DMS79 treated with DMSO at 0.1 percent for 48 hours (cell line): ENCODE results near the gene DLGAP4.

Experiments
- DNase-seq: peaks from one replicate; lab custom pipeline; 2025; lab: John Stamatoyannopoulos, UW

Gene DLGAP4

DNA sequence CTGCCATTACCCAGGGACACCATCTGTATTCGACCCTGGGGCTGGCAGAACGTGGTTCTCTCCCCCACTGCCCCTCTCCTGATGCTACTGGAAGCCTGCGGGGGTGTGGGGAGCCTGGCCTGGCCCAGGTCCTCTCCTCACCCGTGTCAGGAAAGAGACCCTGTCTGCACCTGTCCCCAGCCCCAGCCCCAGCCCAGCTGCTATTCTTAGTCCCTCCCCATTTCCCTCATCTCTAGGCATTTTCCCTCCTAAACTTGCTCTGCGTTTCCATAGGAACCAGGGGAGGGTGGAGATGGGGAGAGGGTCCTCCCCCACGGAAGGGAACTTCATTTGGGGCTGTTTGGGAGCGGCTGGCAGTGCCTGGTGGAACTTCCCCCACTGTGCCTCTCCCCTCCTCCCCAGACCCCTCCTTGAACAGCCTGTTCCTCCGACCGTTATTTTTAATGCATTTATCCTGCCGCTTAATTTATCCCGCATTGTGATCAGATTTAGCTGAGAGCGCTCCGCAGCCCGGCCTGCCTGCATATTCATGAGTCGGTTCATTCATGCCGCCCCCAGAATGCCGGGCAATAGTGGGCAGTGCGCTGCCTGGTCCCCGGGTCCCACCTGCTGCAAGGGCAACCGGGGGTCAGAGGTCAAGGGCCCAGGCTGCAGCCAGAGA is 31.8 kb upstream of the DLGAP4 start:
- DNase-seq, result no peak

DNA sequence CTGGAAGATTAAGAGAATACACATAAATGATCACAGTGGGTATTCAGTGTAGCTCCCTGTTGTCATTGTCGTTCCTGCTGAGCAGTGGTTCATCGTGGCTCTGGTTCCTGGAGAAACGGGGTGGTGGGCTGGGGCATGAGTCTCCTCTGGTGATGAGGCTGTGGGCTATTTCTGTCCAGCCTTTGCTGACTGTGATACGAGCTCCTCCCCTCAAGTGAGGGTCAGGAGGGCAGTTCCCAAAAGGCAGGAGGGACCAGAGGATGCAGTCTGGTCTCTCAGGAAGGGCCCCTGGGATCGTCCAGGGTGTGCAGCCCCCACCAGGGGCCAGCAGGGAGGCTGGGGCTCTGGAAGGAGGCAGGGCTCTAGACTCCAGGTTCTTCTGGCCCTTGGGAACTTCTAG is 31.1 kb upstream of the DLGAP4 start:
- no peak for DNase-seq

DNA sequence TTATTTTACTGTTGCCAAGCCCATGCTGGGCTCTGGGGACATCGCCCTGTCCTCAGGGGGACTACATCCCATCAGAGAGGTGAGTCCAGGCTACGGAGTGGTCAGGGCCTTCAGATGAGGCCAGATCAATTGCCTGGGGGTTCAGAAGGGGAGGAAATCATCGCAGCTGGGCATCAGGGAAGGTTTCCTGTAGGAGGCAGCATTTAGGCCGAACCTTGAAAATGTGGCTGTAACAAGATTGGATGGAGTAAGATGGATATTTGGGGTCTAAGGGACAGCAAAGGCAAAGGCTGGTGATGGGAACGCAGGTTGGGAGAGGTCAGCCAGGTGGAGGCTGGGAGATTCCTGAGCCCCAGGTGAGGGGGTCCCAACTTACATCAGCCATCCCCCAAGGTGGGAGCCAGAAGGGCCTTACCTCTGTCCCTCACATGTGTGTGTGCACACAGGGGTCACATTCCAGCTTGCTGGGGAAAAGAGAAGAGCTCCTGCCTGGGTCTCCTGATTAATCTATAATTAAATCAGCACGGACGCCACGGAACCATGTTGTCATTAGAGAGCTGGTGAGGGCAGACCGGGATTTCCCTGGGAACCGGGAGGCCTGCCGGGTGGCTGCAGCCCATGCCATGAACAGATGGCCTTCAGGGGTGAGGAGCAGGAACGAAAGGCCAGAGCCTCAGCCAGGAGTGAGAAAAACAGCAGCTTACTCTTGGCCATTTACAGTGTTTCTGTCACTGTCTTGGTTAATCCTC is 30.5 kb upstream of the DLGAP4 start:
- no peak for DNase-seq

DNA sequence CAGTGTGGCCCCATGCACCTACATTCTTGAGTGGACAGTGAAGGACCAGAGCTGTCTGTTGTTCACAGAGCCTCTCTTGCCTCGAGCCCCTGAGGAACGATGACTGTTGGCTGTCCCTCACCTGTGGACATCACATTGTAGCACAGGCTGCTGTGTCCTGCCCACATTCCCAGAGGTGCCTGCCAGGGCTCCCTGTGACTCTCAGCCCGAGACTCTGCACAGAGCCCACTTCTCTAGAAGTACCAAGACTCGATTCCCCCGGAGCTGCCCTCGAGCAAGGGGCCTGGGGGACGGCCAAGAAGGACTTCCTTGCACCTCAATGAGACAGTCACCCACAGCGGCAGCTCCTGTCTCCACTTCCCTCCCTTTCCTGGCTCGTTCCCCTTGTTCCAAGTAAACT is 28.6 kb upstream of the DLGAP4 start:
- DNase-seq, result no peak

DNA sequence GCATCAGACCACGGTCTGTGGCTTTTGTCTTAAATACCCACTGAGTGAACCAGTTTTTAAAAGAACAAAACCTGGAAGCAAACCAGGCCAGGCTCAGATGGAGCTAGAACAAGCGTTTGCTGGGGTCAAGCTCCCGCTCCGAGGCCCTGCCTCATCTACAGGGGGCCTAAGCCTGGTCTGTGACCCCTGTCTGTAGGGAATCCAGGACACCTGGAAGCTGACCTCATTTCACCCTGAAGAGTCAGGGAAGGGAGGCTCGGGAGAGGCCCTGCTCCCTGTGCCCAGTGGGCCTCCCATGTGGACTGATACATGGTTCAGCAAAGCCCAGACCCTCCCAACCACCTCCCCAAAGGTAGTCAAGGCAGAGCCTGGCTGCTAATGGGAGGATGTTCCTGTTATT is 26.8 kb upstream of the DLGAP4 start:
- no peak for DNase-seq

DNA sequence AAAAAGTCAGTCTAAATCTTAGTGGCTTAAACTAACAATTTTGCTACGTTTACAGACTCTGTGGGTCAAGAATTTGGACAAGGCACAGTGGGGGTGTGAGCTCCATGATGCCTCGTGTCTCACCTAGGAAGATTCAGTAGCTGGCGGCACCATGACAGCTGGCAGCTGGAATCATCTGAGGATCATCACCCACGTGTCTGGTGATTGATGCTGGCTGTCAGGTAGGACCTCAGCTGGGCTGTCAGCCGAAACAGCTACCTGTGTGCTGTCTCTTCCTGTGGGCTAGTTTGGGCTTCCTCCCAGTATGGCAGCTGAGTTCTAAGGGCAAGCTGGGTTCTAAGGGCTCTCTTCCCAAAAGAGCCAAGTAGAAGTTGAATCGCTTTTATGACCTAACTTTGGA is 26.4 kb upstream of the DLGAP4 start:
- DNase-seq, result no peak

DNA sequence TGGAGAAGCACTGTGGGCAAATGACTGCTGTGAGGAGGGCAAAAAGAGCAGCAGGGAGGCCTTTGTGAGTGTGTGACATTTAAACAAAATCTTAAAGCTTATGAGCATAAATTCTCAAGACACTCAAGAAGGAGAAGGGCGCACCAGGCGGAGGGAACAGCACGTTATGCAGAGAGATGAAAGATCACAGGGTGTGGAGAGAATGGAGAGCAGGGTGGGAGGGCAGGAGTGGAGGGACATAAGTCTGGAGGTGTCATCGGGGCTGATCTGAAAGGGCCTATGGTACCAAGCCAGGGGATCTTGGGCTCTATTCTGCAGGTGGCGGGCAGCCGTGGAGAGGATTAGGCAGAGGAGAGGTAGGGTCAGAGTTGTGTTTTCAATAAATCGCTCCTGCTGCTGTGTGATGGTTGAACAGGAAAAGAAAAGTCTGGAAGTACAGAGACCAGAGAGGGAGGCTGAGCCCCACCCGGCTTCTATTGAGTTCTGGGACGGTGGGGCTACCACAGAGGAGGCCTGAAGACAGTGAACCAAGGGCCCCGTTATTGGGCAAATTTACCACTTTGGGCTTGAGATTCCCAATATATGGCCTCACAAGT is 24.3 kb upstream of the DLGAP4 start:
- no peak for DNase-seq

DNA sequence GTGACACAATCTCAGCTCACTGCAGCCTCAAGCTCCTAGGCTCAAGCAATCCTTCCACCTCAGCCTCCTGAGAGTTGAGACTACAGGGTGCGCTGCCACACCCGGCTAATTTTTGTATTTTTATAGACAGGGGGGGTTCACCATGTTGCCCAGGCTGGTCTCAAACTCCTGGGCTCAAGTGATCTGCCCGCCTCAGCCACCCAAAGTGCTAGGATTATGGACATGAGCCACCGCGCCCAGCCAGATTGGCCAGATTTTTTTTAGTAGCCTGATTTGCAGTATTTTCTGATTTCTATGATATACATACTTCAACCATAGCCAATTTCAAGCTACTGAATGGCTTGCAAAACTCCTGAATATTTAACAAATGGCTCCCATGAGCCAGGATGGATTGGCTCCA is 21.4 kb upstream of the DLGAP4 start:
- DNase-seq, result no peak

DNA sequence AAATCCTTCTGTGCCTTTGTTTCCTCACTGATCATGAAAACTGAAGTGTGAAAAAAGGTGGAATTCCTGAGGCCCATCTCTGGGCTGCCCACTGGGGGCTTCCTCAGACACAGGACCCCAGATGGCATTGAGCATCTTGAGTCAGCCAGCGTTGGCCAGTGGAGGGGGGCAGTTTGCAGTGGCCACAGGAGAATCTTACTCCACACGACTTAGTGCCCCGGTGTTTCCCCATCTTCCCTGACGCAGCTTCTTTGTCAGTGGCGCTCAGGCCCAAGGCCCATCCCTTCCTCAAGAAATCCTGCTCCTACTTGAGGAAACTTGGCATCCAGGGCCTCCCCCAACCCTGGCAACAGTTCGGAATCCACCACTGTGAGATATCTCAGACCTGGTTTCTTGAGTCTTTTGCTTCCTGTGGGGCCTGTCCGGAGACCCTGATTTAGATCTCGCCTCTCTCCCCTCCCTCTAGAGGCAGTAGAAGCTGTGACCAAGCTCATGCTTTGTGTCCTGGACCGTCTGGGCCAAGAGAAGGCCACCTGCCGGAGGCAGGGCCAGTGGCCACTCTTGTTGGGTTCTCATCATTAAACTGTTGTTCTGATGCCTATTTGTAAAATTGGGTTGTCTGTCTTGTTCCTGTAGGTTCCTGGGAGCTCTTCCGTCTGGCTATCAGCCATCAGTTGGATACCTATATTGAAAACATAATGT is 20.2 kb upstream of the DLGAP4 start:
- no peak for DNase-seq

DNA sequence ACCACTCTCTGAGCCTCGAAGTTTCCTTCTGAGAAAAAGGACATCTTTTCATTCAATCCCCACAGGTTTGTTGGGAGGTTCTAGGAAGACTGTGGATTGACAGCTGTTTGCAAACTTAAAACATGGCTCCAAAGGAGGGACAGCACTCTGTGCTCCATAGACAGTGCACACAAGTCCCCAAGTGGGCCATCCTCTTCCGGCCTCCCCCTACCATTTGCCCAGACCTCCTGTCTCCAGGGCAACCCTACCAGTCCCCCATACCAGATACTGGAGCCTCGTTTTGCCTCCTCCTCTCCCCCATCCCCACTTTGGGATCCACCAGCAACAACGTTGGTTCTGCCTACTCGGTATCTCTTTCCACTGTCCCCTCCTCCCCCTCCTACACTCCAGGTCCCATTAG is 8.5 kb upstream of the DLGAP4 start:
- DNase-seq, result no peak

DNA sequence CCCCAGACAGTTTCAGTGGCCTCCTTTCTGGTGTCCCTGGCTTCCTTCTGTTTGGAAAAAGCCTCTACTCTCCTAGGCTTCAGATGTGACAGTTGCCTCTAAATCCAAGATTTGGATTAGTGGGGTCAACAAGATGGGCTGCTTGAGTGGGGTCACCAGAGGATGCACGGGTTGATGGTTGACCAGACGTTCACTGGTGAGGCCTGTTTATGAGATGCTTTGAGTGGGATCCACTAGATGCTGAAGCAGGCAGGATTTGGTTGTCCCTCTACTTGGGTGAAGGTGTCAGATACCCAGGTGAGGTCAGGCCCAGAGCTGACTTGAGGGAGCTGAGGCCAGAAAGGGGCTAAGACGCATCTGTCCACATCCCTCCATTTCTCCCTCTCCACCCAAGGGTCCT is 8.1 kb upstream of the DLGAP4 start:
- no peak for DNase-seq

DNA sequence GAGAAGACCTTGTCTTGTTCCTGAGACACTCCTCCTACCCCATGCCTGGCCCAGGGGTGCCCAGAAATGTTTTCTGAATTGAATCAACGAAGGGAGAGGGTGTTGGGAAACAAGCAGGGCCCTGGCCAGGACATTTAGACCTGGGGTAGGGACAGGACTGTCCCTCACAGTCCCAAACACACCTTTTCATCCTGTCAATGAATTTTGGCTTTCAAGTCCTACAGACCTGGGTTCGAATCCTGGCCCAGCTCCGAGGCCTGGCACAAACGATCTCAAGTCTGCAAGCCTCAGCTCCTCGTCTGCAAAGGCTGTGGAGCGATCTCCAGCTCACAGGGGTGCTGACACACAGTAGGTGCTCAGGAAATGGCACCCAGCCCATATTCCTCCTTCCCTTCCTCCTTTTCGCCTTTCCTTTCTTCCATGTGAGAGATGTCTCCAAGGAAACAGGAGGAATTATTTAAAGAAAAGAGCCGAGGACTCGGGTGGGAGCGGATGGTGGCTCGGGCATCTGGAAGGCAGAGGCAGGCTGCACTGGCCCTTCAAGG is 7.3 kb upstream of the DLGAP4 start:
- no peak for DNase-seq

DNA sequence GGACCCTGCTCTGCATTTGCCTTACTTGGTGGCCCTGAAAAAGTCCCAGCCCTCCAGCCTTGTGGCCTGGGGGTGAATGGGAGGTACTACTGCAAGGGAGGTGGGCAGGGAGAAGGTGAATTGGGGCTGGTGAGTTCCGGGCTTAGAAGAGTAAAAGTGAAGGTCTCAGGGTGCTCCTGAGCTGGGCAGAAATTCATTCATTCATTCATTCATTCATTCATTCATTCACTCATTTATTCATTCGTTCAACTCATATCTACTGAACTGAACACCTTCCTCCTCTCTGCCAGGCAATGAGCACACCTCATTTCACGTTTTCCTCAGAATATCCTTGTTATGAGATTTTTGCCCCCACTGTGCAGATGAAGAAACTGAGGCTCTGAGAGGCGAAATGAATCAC is 6.7 kb upstream of the DLGAP4 start:
- no peak for DNase-seq

DNA sequence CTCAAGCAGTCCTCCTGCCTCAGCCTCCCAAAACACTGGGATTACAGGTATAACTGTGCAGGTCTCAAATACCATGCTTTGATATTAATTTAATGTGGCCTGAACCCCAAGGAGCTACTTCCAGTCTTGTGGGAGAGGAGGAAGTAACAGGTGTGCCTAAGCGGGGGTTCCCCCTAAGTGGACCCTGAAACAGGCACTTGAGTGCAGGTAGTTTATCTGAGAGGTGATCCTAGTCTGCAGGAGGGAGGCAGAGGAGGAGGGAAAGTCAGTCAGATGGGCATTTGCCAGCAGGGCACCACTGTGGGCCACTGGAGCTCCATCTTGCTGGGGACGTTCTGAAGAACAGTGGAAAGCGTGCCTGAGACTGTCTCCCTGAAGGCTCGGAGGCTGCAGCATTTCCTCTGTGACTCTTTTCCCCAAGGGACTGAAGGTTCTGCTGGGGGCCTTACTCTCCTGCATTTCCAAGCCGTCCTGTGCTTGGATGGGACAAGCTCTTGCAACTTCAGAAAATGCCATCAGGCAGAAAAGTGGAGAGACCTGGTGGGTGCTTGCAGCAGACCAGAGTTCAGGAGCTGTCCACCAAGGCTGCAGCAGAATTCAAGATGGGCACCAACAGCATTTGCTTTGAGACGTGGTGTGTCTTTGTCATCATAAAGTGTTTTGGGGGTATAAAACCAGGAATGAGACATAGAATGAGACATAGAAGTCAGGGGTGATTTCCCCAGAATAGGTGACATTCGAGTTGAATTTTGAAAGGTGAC is 4.6 kb upstream of the DLGAP4 start:
- no peak for DNase-seq

DNA sequence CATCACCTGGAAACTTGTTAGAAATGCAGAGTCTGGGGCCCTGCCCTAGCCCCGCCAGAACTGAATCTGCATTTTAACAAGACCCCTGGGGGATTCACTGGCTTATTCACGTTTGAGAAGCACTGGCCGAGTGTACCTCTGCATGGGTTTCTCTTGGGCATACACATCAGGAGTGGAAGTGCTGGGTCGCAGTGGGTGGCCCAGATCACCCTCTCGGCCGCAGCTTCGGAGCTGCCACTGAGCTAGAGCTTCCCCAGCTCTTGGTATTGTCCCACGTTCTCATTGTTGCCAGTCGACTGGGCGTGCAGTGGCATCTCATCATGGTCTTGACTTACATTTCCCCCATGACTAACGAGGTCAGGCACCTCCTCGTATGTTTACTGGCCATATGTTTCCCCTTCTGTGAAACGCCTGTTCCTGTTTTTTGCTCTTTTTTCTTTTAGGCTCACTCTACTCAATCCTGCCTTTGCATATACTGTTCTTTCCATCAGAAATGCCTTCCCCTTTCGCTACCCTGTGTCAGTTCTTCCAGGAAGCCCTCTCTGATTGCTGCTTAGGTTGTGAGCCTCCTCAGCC is 3.0 kb upstream of the DLGAP4 start:
- no peak for DNase-seq

DNA sequence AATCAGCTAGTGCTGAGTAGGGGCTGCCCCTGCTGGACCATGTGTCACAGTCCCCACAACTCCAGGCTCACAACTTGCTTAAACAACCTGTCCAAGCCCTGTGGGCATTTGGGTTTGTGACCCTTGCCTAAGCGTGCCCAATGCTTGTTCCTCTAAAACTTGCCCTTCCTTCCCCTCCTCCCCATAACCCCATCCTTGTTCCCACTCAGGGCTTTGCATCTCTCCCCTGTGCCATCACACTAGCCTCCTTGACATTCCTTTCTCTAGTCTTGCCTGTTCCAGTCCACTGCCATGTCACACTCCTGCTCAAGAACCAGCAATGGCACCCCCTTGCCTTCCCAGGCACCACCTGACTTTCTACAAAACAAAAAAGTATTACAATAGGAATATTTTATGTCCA is 2.3 kb upstream of the DLGAP4 start:
- no peak for DNase-seq

DNA sequence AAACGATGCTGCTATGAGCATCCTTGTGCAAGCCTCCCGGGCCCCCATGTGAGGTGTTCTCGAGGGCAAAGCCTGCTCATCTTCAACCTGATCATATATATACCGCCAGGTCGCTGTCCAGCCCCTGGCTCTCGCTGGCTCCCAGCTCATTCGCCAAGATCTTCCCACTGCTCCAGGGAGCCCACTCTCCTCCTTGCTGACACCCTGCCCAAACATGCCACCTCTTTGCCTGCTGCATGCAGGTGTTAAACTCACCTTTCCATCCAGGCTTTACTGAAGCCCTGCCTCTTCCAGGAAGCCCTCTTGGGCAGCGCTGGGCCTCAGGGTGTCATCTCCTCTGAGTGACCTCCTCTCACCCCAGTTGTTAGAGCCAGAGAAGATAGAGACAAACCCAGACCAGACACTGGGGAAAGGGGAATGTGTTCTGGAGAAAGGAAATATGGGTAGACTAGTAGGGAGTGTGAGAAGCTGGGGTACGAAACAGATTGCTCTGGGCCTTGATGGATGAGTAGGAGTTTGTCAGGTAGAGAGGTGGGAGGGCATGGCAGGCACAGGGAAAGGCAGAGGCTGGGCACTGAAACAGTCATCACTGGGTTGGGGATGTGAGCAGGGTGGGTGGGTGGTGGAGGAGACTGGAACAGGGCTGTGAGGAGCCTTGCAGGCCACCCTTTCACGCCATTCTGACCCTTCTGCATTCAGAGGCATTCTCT is 1.2 kb upstream of the DLGAP4 start:
- no peak for DNase-seq

DNA sequence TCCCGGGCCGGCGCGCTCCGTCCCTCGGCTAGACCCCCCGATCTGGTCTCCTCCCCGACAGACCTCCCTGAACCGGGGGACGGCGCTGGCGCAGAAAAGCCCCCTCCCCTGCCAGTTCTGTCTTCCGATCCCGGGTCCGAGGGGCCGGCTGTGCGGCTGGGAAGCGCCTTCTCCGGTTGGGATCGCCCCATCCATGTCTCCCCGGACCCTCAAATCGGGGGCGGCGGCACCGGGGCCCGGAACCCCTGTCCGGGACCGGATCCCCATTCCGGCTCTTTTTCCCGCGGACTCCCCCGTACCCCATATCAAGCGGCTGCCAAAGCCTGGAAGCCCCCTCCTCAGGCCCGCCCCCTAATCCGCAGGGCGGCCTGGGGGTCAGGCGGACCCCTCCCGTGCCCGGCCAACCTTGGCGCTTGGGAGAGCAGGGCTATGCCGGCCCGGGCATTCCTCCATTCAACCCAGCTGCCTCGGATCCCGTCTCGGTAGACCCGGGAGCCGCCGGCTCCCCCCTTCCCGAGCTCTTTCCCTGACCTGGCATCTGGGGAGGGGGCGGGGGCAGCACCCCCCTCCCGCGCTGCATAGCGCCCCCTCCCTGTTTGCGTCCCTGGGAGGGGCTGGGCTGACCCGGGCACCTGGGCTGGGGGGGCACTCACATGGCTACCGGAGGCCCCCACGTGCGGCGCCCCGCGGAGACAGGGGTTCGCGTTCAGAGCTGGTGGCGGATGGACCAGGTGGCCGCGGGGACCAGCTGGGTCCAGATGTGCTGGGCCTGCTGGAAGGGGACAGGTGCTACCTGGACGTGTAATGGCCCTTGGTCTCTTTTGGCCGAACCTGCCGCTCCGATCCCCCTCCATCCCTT is 643 bp downstream of the DLGAP4 start:
- DNase-seq, result no peak

DNA sequence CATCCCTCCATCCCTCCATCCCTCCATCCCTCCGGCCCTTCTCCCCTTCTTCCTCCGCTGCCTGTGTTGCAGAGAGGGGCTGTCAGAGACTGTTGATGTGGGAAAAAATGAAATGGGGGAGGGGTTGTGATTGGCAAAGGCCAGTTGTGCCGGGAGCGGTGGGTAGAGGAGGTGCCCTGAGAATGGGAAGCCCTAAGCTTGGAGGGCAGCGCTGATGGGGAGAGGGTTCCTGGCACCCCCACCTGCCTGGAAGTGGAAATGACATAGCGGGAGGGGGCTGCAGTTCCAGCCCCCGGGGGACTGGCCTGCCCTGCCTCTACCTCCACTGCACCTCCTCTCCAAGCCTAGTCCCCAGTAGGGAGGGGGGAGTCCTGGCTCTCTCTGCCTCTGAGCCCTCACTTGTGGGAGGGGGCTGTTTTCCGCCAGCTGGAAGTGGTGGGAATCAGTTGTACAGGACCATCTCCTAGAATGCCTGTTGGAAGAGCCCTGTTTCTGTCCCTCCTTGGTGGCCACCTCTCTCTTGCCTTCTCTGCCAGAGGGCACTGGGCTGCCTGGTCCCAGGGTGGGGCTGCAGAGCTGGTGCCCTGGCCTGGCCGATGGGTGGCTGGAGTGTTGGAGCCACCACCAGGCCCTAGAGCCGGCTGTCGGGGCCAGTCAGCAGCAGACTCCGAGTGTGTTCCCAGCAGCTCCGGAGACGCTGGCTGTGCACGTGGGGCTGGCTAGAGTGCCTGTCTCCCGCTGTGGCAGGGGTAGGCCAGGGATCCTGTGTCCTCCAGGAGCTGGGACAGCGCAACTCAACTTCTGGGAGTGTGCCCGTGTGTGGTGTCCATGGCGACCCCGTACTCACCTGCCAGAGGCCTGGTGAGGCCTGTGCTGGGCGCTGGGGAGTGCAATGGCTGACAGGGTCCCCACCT is 1.5 kb downstream of the DLGAP4 start:
- DNase-seq, result no peak
